HG02970 (cell line): ENCODE measurements around the gene ZRANB1.

ENCODE experiments used
- ATAC-seq: cut with Tn5 transposase; IDR thresholded peaks from one replicate; pipeline ENCODE4 v1.9.1; 2021; ENCODE audit warnings: mild to moderate bottlenecking, moderate library complexity, moderate number of reproducible peaks; ENCODE audit not compliant: unreplicated experiment, low FRiP score

Gene ZRANB1

DNA sequence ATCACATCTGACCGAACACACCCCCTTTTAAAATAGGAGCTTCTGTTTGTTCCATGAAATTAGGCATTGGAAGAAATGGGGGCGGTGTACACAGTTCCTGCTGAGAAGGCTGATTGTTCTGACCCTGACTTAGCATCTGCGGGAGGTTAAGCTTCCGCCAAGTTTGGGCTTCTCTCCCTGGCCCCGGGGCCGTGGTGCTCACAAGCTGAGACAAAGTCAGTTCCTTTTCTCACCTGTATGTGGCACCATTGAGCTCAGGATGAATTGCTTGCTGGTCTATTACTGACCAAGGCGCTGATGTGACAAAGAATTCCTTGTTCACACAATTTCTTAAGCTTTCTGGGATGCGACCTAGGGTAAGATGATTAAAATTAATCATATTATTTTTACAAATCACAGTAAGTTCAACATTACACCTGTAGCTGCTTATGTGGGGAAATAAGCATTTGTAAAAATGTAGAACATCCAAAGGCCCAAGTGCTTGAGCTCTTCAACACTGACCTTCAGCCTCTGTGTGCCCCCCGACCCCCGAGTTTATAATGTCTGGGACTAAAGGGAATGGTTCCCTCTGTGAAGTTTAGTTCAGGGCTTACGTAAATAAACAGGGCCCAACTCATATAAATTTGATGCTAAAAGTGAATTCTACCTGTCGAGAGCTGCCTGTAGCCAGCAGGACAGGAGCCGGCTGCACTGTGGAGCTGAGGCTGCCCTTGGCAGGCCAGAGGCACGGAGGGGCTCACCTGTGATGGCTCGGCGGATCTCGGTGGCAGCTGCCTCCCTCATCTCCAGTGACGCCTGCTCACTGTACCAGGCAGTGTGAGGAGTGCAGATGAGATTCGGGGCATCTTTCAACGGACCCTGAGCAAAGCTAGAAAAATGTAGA lies 50.8 kb downstream of the ZRANB1 start:
- ATAC-seq = no peak

DNA sequence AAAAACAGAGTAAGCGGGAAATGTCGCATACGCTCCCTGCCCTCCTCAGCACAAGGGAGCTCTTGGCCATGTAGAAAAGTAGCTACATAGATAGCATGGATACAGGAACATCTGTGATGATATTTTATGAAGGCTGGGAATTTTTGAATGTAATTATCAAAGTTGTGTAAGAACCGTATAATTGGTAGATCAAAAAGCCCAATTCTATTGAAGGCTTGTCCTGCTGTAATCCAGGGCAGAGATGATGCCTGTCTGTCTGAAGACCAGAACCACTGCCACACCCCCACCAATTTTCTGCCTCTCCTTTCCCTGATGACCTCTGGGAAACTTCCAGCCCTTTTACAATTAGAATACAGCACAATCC lies 51.4 kb downstream of the ZRANB1 start:
- no peak for ATAC-seq

DNA sequence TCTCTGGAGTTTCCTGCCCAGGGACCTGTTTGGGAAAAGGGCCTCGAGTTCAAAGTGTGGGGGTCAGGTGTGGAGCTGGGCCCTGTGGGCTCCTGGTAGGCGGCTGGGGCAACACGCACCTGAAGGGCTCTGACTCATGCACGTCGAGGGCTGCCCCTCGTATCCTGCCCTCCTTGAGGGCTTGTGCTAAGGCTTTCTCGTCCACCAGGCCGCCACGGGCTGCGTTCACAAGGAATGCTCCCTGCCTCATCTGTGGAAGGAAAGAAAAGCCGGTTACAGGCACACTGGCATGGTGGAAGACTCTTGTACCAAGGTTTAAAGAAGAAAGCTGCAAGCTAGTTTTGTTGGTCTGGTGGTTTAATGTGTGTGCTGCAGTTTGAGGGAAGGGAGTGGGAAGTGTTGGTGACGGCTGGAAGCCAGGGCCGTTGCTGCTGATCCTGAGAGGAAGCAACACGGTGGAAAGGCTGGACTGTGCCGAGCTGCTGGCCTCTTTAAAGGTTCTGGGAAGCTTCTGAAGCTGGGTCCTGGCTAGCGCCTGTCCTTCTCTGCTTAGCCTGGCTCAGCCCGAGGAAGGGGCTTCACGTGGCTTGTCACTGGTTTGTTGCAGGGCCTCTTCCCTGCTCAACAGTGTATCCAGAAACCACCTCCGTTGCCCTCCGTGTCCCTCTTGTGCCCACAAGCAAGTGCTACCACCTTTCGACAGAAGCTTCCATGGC lies 52.0 kb downstream of the ZRANB1 start:
- ATAC-seq = no peak

DNA sequence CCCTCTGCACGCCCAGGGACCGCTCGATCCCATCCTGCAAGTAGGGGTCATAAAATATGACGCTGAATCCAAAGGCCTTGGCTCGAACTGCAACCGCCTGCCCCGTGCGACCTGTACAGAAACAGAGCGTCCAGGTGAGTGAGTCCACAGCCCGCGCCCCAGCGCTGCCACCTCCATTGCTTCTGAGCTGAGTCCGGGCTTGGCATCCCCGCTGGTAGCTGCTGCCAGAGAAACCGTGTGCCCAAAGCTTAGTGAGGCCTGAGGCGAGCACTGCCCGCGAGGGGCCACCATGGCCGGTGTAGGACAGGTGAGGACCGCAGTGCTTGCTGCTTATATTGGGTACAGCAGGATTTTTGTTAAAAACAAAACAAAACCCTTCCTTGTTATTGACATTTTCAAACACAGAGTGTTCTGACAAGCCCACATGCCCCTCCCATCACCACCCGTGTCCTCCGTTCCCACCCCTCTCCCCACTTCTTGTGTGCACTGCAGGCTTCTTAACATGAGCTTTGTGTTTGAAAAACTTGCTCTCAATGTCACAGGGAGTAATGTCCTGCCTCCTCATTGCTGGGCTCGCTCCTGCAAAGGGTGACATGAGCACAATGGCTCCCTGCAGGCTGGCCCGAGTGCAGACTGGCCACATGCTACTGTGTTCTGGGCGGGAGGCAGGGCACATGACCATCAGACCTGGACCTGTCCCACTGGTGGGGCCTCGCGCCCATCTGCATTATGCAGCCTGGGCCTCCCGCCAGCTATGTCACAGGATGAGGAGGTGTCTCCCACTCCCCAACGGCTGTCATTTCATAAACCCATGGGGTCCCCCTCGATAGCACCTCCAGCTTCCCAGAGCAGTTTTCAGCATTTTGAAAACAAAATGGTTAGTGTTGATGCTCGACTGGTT lies 52.9 kb downstream of the ZRANB1 start:
- no peak for ATAC-seq

DNA sequence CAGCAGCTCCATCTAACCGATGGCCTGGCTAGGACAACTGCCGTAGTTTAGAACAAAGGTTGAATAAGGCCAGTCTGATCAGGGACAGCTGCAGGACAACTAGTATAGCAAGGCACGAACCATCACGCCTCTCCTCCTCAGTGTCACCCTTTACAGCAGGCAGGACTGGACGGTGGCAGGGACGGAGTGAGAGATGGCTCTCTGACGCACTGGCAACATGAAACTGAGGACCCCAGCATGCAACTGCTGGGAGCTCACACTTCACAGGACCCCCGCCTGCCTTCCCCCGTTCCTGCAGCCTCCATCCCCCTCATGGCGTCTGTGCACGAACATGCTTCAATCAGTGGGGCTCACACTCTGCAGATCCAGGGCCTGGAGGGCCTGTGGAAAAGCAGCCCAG lies 53.7 kb downstream of the ZRANB1 start:
- ATAC-seq = no peak

DNA sequence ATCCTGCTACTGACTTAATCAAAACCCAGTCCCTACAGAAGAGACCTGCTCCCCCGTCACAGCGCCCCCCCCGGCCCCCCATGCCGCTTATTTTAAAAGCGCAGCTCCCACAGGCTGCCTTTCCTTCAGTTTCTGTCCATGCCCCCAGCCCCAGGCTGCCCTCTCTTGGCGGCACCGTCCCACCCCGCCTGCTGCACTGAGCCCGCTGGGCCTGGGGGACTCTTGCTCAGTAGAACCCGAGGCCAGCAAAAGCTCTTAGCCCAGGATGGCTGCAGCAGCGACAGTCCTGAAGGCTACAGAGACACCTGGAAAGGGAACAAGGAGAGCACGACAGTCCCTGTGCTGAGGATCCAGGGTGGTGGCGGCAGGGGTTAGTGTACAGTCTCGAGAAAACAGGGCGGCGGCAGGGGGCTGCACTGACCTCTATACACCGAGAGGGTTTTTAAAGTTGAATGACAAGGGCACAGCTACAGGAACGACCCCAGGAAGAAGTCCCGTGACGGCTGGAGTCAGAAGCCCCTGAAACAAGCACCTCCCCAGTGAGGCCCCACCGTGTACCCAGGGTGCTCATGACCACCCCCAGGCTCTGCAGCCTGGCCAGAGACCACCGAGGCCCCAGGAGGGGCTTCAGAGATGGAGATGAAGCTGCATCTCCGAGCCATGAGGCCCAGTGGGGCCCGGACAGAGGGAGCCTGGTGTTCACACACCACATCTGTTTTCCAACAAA lies 54.4 kb downstream of the ZRANB1 start:
- ATAC-seq = no peak

DNA sequence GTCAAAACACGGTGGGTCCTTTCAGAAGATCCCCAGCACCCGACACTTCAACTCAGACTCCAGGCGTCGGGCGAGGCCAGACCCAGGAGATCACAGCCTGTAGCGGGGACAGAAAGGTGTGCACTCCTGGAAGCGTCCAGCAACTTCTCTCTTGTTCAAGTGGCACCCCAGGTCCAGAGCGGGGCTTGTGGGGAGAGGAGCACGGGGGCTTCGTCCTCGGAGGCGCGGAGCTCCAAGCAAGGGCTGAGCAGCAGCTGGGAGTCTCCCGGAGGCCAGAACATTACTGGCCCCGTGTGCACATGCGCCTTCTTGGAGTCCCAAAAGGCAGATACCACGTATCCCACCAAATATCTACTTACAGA lies 54.9 kb downstream of the ZRANB1 start:
- ATAC-seq = no peak

DNA sequence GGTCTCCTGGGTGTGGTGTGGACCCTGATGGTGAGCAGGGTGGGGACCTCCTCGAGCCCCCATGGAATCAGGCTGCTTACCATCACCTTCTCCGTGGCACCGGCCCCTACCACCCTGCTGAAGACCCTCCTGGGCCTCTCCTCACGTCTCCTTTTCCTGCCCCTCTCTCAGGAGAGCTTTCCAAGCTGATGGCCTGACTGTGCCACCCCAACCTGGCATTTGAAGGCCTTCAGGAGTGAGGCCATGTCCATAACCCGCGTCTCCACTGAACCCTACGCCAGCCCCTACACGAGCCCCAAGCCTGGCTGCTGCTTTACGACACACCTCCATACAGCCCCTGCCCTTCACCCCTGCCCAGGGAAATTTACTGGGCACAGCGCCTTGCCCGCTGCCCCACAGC lies 55.4 kb downstream of the ZRANB1 start:
- ATAC-seq = no peak

DNA sequence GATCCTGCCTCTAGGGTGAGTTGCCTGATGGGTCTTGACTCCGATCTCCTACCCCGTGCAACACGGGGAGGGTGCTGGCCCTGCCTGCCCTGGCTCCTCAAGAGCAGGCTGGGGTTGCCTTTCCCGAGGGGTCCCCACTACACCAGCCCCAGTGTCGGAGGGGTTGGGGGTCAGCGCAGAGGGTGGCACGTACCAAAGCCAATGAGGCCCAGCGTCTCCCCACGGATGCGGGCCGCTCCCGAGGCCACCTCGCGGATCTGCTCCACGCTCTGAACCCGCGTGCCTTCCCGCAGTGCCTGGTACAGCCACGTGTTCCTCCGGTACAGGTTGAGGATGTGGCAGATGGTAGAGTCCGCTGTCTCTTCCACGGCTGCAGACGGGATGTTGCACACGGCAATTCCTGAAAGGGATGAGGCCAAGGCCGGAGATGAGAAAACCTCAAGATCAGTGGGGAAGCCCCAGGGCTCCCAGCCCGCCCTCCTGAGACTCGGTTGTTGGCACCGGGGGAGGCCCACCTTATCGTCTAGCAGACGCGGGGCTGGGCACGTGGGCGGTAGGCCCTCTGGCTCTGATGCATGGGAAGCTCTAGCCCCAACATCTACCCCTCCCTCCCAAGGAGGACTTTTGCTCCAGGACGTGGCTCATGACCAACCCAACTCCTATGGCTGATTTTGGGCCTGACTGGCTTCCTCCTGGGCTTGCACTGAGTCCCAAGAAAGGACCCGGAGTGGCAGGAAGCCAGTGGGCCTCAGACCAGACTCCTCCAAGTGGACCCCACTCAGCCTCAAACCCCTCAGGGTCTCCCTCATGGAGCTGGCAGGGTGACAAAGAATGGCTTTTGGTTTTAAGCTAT lies 56.1 kb downstream of the ZRANB1 start:
- no peak for ATAC-seq

DNA sequence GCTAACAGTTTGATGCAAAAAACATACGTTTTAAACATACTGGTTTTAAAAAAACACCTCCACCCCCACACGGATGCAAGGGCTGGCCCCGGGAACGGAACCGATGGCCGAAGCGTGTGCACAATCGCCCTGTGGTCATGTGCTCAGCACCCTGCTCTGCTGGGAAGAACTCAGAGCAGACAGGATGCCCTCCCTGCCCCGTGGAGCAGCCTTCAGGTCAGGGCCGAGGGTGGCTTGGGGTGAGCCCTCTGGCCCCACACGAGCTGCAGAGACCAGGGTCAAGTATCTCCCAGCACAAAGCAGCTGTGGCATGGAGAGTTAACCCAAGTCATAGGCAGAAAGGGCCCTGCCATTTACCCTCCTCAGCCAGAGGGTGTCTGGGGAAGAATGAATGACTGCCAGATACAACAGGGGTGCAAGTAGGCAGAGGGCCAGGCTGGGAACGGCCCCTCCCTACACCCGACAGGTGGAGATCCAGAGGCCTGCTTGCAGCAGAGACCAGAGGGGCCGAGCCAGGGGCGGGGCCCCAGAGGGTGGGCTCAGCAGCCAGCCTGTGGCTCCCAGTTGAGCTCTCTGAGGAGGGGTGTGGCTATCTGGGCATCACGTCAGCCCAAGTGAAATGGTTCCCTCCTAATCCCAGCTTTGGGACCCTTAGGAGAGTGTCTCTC lies 56.8 kb downstream of the ZRANB1 start:
- no peak for ATAC-seq

DNA sequence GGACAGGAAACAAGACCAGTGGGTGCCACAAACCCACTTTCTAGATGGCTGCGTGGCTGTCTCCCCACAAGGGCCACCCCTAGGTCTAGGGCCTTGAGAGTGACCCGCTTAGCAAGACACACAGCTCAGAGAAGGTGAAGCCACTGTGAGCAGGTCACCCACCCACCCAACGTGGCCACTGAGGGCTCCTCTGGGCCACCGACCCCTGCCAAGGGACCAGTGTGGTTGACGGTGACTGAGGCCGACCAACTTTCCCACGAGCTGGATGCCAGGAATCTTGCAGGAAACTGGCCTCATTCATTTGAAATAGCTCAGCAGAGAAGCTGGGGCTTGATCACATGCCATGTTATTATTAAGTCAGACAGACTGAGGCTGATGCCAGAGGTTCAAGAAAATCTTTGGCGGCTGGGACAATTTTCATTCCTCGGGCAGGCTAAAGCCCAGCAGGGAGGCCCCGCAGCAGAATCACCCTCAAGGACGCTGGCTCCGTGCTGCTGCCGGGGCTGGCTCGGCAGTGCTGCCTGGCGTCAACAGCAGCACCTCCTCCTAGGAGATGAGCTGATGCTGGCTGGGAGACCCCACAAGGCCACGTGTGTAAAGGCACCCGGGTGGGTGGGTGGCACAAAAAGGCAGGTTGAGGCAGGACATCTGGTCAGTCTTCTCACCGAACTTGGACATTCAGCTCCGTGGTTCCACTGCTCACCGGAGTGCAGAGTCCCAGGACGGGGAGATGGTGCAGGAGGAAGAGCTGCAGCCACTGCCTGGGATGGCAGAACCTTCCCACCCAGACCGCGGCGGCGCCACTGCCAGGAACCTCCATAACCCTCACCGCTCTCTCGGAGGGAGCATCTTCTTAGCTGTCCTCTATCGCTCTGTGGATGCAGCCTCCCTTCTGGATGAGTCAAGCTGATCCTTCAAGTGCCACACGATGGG lies 57.8 kb downstream of the ZRANB1 start:
- ATAC-seq = no peak

DNA sequence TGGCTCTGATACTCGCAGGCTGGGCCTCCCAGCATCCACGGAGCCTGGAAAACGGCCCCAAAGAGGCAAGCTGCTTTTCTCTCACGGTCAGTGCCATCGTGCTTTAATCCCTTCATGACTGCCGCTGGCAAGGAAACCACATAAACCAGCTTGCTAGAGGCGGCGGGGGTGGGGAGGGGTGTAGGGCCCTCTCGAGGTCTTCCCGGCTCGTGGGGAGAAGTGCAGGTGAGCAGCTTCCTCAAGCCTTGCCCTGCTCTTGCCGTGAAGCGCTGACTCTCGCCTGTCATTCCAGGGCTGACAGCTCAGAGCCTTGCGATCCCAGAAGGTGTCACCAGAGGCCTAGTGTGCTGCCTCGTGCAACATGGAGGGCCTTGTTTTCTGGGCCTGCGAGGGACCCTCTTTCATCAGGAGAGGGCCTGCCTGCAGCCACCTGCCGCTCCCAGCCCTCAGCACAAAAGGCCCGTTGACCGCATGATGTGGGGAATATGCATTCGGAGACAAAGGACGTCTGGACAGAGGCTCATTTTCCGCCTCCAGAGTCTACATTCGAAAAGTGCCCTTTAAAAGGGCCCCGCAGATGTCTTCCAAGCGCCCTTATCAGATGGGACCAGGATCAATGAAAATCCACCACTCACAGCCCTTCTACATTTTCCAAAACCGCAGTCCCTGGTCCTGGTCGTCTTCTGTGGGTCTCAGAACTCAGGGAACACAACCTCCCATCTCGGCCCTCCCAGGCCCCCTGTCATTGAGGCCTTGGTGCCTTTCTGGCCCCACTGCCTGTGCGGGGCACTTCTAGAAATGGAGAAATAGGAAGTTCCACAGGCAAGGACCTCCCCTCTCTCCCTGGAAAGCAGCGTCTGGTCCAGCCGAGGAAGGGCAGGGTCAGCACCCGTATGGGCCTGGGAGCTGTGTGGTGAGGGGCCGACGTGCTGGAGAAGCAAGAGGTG lies 58.7 kb downstream of the ZRANB1 start:
- no peak for ATAC-seq

DNA sequence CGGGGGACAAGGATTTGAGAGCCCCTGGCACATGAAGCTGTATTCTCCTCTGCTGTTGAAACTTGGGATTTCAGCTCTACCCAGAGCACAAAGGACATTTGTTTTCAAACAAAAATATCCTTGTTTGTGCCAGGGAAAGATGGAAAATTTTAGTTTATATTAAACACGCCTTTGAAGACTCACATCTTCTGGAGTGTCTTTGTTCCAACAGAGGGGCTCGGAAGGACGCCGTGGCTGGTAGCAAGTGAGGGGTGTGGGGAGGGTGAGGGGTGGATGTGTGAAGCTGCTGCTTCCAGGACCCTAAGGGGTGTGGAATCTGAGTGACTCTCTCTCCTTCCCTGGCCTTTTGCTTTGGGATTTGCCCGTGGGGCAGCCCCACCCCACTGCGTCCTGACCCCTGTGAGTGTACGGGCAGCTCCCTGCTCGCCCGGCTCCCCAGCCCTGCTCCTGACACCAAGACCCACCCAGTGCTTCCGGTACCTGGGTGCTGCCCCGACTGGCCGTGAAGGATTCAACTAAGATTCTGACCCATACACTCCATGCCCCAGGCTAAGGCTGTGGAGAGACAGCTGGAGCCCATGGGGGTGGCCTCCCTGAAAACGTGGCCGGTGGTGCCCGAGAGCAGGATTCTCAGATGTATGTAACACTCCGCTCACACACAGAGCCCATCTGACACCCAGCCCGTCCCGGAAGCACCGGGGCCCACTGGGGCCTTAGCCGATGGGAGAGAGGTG lies 59.6 kb downstream of the ZRANB1 start:
- no peak for ATAC-seq

DNA sequence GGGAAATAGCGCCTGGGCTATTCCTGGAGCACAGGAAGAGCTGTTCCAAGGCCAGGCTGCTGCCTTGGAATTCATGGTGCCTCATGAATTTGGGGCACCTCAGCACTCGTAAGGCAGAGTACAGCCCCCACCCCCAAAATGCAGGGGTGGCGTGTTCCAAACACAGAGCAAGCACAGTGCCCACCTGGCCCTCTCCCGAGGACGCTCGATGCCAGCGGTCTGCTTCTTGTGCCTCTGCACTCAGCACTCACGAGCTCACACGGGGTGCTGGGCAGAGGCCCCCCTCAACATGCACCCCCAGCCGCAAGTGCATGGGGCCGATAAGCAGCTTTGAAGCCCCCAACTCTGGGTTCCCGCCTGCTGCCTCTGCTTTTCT lies 60.1 kb downstream of the ZRANB1 start:
- ATAC-seq = no peak

DNA sequence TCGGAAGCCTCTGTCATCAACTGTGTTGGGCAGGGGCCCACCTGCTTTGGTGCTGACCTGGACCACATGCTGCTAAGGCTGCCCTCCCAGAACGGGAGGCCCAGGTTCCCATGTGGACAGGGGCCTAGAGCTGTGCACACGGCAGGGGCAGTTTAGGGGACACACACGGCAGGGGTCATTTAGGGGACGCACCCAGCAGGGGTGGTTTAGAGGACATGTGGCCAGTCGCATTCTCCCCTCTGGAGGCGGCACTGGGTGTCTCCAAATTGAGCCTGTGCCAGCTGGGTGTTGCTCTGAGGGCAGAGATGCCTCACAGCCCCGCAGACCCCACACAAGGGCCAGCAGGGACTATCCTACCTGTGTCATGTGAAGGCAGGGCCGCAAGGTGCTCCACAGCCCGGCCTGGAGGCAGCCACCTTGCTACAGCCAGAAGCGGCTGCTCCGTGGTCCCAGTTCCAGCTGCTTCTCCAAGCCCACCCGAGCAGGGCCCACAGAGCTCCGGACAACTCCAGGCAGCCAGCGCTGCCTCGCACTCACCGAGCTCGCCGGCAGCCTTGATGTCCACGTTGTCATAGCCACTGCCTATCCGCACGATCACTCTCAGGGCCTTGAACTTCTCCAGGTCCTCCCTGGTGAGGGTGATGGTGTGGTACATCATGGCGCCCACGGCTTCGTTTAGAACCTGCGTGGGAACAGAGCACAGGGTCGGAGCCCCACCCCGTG lies 60.7 kb downstream of the ZRANB1 start:
- ATAC-seq = no peak
